ENCODE data around the gene ZBTB7C. TPM values are rescaled to one million over a fixed set of nuclear protein-coding genes. Genes with fewer than 3 reads are reported as not detected.

The ZBTB7C gene
- total RNA-seq, 2 donors from 2014 or later = 0.04 to 0.40 TPM

- H3K36me3 Mint-ChIP-seq (ENCODE audit: low read depth) = no peaks in the 10 kb centered on the region
- no peak overlapping the region for H3K27ac Mint-ChIP-seq
- H3K4me1 Mint-ChIP-seq = no peaks in the 10 kb centered on the region
- no peak overlapping the region for H3K4me3 Mint-ChIP-seq
- H3K27me3 Mint-ChIP-seq = peaks cover 52% of the 10 kb centered on the region
- ATAC-seq (replicated peaks) = no peak
- no peaks in the 10 kb centered on the region for H3K9me3 Mint-ChIP-seq
Observed at GRCh38 chr18:48388478-48388877, 20.7 kb downstream of the ZBTB7C start.

GRCh38 chr18:48387300-48387699 lies 21.9 kb downstream of the ZBTB7C start:
- Mint-ChIP-seq H3K4me1 (no peaks in the 10 kb centered on the region), H3K4me3 (no peak overlapping the region), H3K9me3 (no peaks in the 10 kb centered on the region), H3K27ac (no peak overlapping the region), H3K27me3 (peaks cover 47% of the 10 kb centered on the region), H3K36me3 (ENCODE audit: low read depth) (no peaks in the 10 kb centered on the region)
- no peak for ATAC-seq (replicated peaks)

- no peak for ATAC-seq (replicated peaks)
- Mint-ChIP-seq H3K4me1 (no peaks in the 10 kb centered on the region), H3K36me3 (ENCODE audit: low read depth) (no peaks in the 10 kb centered on the region), H3K4me3 (no peak overlapping the region), H3K9me3 (no peaks in the 10 kb centered on the region), H3K27ac (no peak overlapping the region), H3K27me3 (peaks cover 32% of the 10 kb centered on the region)
Observed at GRCh38 chr18:48385596-48385995, 23.6 kb downstream of the ZBTB7C start.

- Mint-ChIP-seq H3K36me3 (ENCODE audit: low read depth) (no peaks in the 10 kb centered on the region), H3K4me3 (no peak overlapping the region), H3K27me3 (peaks cover 16% of the 10 kb centered on the region), H3K27ac (no peak overlapping the region), H3K4me1 (no peaks in the 10 kb centered on the region), H3K9me3 (no peaks in the 10 kb centered on the region)
- no peak for ATAC-seq (replicated peaks)
Observed at GRCh38 chr18:48376934-48377333, 32.2 kb downstream of the ZBTB7C start.

GRCh38 chr18:48376406-48376805 lies 32.8 kb downstream of the ZBTB7C start:
- H3K27me3 Mint-ChIP-seq = peaks cover 16% of the 10 kb centered on the region
- no peak overlapping the region for H3K27ac Mint-ChIP-seq
- no peaks in the 10 kb centered on the region for H3K36me3 Mint-ChIP-seq (ENCODE audit: low read depth)
- no peaks in the 10 kb centered on the region for H3K9me3 Mint-ChIP-seq
- no peak overlapping the region for H3K4me3 Mint-ChIP-seq
- no peak for ATAC-seq (replicated peaks)
- H3K4me1 Mint-ChIP-seq = no peaks in the 10 kb centered on the region

GRCh38 chr18:48375150-48375800 lies 33.9 kb downstream of the ZBTB7C start:
- Mint-ChIP-seq H3K36me3 (ENCODE audit: low read depth) (no peaks in the 10 kb centered on the region), H3K4me3 (no peak overlapping the region), H3K27me3 (peaks cover 16% of the 10 kb centered on the region), H3K4me1 (no peaks in the 10 kb centered on the region), H3K9me3 (no peaks in the 10 kb centered on the region), H3K27ac (no peak overlapping the region)
- no peak for ATAC-seq (replicated peaks)

- no peak for ATAC-seq (replicated peaks)
- no peak overlapping the region for H3K4me3 Mint-ChIP-seq
- peaks cover 16% of the 10 kb centered on the region for H3K27me3 Mint-ChIP-seq
- H3K36me3 Mint-ChIP-seq (ENCODE audit: low read depth) = no peaks in the 10 kb centered on the region
- H3K4me1 Mint-ChIP-seq = no peaks in the 10 kb centered on the region
- H3K9me3 Mint-ChIP-seq = peaks cover 3% of the 10 kb centered on the region
- no peak overlapping the region for H3K27ac Mint-ChIP-seq
Observed at GRCh38 chr18:48374423-48375149, 34.6 kb downstream of the ZBTB7C start.

- Mint-ChIP-seq H3K27ac (no peak overlapping the region), H3K27me3 (peaks cover 12% of the 10 kb centered on the region)
Observed at GRCh38 chr18:48371854-48372602, 37.2 kb downstream of the ZBTB7C start.

GRCh38 chr18:48367557-48367956 lies 41.6 kb downstream of the ZBTB7C start:
- no peak for ATAC-seq (replicated peaks)
- Mint-ChIP-seq H3K4me3 (no peak overlapping the region), H3K9me3 (peaks cover 11% of the 10 kb centered on the region), H3K27ac (no peak overlapping the region), H3K36me3 (ENCODE audit: low read depth) (no peaks in the 10 kb centered on the region), H3K4me1 (no peaks in the 10 kb centered on the region), H3K27me3 (peaks cover 12% of the 10 kb centered on the region)

More at GRCh38 chr18:48371854-48372602, 37.2 kb downstream of the ZBTB7C start:
- no peak for ATAC-seq (replicated peaks)
- peaks cover 5% of the 10 kb centered on the region for H3K9me3 Mint-ChIP-seq
- no peak overlapping the region for H3K4me3 Mint-ChIP-seq
- no peaks in the 10 kb centered on the region for H3K36me3 Mint-ChIP-seq (ENCODE audit: low read depth)
- no peaks in the 10 kb centered on the region for H3K4me1 Mint-ChIP-seq

GRCh38 chr18:48365965-48366364 lies 43.2 kb downstream of the ZBTB7C start:
- H3K27me3 Mint-ChIP-seq = peaks cover 12% of the 10 kb centered on the region
- ATAC-seq (replicated peaks) = no peak
- no peak overlapping the region for H3K27ac Mint-ChIP-seq
- H3K36me3 Mint-ChIP-seq (ENCODE audit: low read depth) = no peaks in the 10 kb centered on the region
- H3K9me3 Mint-ChIP-seq = peaks cover 11% of the 10 kb centered on the region
- H3K4me1 Mint-ChIP-seq = no peaks in the 10 kb centered on the region
- no peak overlapping the region for H3K4me3 Mint-ChIP-seq

GRCh38 chr18:48364146-48364545 lies 45.0 kb downstream of the ZBTB7C start:
- H3K27ac Mint-ChIP-seq = no peak overlapping the region
- peaks cover 6% of the 10 kb centered on the region for H3K9me3 Mint-ChIP-seq
- no peaks in the 10 kb centered on the region for H3K36me3 Mint-ChIP-seq (ENCODE audit: low read depth)
- no peak for ATAC-seq (replicated peaks)
- H3K4me1 Mint-ChIP-seq = no peaks in the 10 kb centered on the region
- H3K4me3 Mint-ChIP-seq = no peak overlapping the region
- H3K27me3 Mint-ChIP-seq = peaks cover 22% of the 10 kb centered on the region

GRCh38 chr18:48363175-48363574 lies 46.0 kb downstream of the ZBTB7C start:
- Mint-ChIP-seq H3K27me3 (peaks cover 22% of the 10 kb centered on the region), H3K4me3 (no peak overlapping the region), H3K4me1 (no peaks in the 10 kb centered on the region), H3K36me3 (ENCODE audit: low read depth) (no peaks in the 10 kb centered on the region), H3K27ac (no peak overlapping the region), H3K9me3 (peaks cover 6% of the 10 kb centered on the region)
- ATAC-seq (replicated peaks) = no peak

- Mint-ChIP-seq H3K36me3 (ENCODE audit: low read depth) (no peaks in the 10 kb centered on the region), H3K9me3 (peaks cover 6% of the 10 kb centered on the region), H3K27me3 (peaks cover 25% of the 10 kb centered on the region), H3K27ac (no peak overlapping the region), H3K4me3 (no peak overlapping the region), H3K4me1 (no peaks in the 10 kb centered on the region)
- no peak for ATAC-seq (replicated peaks)
Observed at GRCh38 chr18:48361801-48362200, 47.4 kb downstream of the ZBTB7C start.

- peaks cover 2% of the 10 kb centered on the region for H3K9me3 Mint-ChIP-seq
- no peak overlapping the region for H3K27ac Mint-ChIP-seq
- ATAC-seq (replicated peaks) = no peak
- H3K27me3 Mint-ChIP-seq = peaks cover 25% of the 10 kb centered on the region
- H3K4me3 Mint-ChIP-seq = no peak overlapping the region
- no peaks in the 10 kb centered on the region for H3K4me1 Mint-ChIP-seq
- H3K36me3 Mint-ChIP-seq (ENCODE audit: low read depth) = no peaks in the 10 kb centered on the region
Observed at GRCh38 chr18:48360376-48361021, 48.7 kb downstream of the ZBTB7C start.
